HG03460 (cell line): Measurements from ENCODE around the gene ADAMTS12.
A peak's percentile ranks its signal among the peaks of the same experiment; 100 is the strongest.

Experiments
- ATAC-seq: cut with Tn5 transposase; IDR thresholded peaks from one replicate; pipeline ENCODE4 v1.9.1; 2021; ENCODE audit not compliant: unreplicated experiment

ADAMTS12 gene

GRCh38 chr5:33675958-33676464 is 215.8 kb downstream of the ADAMTS12 start:
- peak; percentile 76 for ATAC-seq

- no peak for ATAC-seq
Measured at GRCh38 chr5:33671700-33672291, 220.0 kb downstream of the ADAMTS12 start.

GRCh38 chr5:33662722-33663427 is 228.9 kb downstream of the ADAMTS12 start:
- no peak for ATAC-seq

- ATAC-seq: no peak
Measured at GRCh38 chr5:33659526-33660169, 232.1 kb downstream of the ADAMTS12 start.

GRCh38 chr5:33657804-33658440 is 233.9 kb downstream of the ADAMTS12 start:
- ATAC-seq: no peak

- ATAC-seq: no peak
Measured at GRCh38 chr5:33657176-33657575, 234.6 kb downstream of the ADAMTS12 start.

GRCh38 chr5:33650911-33651310 is 240.9 kb downstream of the ADAMTS12 start:
- no peak for ATAC-seq

- no peak for ATAC-seq
Measured at GRCh38 chr5:33649549-33650482, 242.0 kb downstream of the ADAMTS12 start.

- ATAC-seq: no peak
Measured at GRCh38 chr5:33641744-33642505, 249.9 kb downstream of the ADAMTS12 start.

GRCh38 chr5:33639474-33639873 is 252.3 kb downstream of the ADAMTS12 start:
- no peak for ATAC-seq

- no peak for ATAC-seq
Measured at GRCh38 chr5:33637011-33637410, 254.8 kb downstream of the ADAMTS12 start.

- no peak for ATAC-seq
Measured at GRCh38 chr5:33635582-33635981, 256.2 kb downstream of the ADAMTS12 start.

GRCh38 chr5:33633699-33634098 is 258.1 kb downstream of the ADAMTS12 start:
- no peak for ATAC-seq

- peak; percentile 90 for ATAC-seq
Measured at GRCh38 chr5:33631786-33632185, 260.0 kb downstream of the ADAMTS12 start.

- no peak for ATAC-seq
Measured at GRCh38 chr5:33631139-33631538, 260.7 kb downstream of the ADAMTS12 start.

- ATAC-seq: no peak
Measured at GRCh38 chr5:33629999-33630398, 261.8 kb downstream of the ADAMTS12 start.

- ATAC-seq: no peak
Measured at GRCh38 chr5:33628796-33629195, 263.0 kb downstream of the ADAMTS12 start.

- no peak for ATAC-seq
Measured at GRCh38 chr5:33621514-33621913, 270.3 kb downstream of the ADAMTS12 start.

GRCh38 chr5:33614039-33614438 is 277.8 kb downstream of the ADAMTS12 start:
- ATAC-seq: no peak

GRCh38 chr5:33612386-33612785 is 279.4 kb downstream of the ADAMTS12 start:
- ATAC-seq: no peak
